Activated naive CD4-positive, alpha-beta T cell treated with anti-CD3 and anti-CD28 coated beads, Interleukin-2, amount 50 U/mL, for 72 hours (primary cell): ENCODE results near the gene CPSF2. TPM values are rescaled to one million over a fixed set of nuclear protein-coding genes. Genes with fewer than 3 reads are reported as not detected.
"Not testable (repeated sequence)": the region's sequence is repeated elsewhere in the genome, so short reads cannot be mapped to it uniquely, and the experiment has no call there.

Experiments used
- ATAC-seq, 2 donors: fragments of 150-1000 bp; cut with Tn5 transposase; 2 replicates each; pipeline ENCODE4 v1.10.0; 2021; ENCODE audit warnings: mild to moderate bottlenecking in 2 of 2, moderate library complexity in 2 of 2
- DNase-seq, 2 donors: peaks; one replicate each; pipeline ENCODE4 v3.0.0; 2021 to 2022; ENCODE audit warnings: low spot score in 2 of 2
- H3K27ac Mint-ChIP-seq, 2 donors: one replicate each; pipeline ENCODE4 v1.8.0; 2022; ENCODE audit warnings: mild to moderate bottlenecking in 2 of 2, mixed read lengths in 2 of 2
- H3K36me3 Mint-ChIP-seq, 2 donors: one replicate each; pipeline ENCODE4 v1.8.0; 2022; ENCODE audit warnings: mixed read lengths in 2 of 2
- H3K9me3 Mint-ChIP-seq, 2 donors: one replicate each; pipeline ENCODE4 v1.8.0; 2022; ENCODE audit warnings: mixed read lengths in 2 of 2
- total RNA-seq, 2 donors: library from RNA; stranded (reverse); gene quantifications; one replicate each; pipeline ENCODE4 v1.2.3, GENCODE V29; 2022

The CPSF2 gene
- total RNA-seq, 2 donors from 2014 or later: 68.0 to 78.4 TPM

DNA sequence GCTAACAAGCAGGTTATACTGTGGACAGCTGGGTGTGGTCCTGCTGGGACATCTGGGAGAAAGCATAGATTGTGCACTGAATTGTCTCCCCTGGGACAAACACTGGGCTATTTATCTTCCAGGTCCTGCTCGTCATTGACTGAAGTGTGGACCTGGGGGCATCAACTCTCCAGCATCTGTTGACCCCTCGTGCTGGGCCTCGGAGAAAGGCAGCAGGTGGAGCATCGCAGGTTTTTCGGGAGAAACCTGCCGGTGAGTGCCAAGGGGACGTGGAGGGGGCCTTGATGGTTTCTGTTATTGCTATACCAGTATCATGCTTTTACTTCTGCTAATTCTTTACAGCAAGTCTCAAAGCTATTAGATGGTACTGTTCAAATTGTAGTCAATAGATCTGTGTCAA lies 81.3 kb downstream of the CPSF2 start:
- no peak for ATAC-seq
- Mint-ChIP-seq H3K36me3 (no peaks in the 10 kb centered on the region), H3K9me3 (no peaks in the 10 kb centered on the region), H3K27ac (no peak overlapping the region)
- no peak for DNase-seq

DNA sequence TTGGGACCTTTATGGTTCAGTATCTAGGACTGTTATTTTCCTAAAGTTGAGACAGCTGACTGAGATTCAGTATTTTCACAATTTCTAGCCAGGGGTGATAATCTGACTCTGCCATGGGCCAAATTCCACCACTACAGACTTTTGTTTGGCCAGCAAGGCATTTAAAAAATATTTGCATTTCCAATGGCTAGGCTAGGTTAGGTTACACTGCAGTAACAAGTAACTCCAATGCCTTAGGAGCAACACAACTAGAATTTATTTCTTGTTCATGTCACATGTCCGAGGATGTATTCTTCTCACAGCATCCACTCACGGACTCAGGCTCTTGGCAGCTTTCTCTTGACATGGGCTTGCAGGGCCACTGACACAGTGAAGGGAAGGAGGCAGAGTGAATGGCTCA lies 83.0 kb downstream of the CPSF2 start:
- H3K36me3 Mint-ChIP-seq: no peaks in the 10 kb centered on the region
- ATAC-seq (no peak), DNase-seq (no peak)
- no peak overlapping the region for H3K27ac Mint-ChIP-seq
- H3K9me3 Mint-ChIP-seq: no peaks in the 10 kb centered on the region

- Mint-ChIP-seq H3K36me3 (peaks cover 13 to 15% of the 10 kb centered on the region in 2 donors), H3K27ac (no peak overlapping the region), H3K9me3 (peaks cover 10 to 11% of the 10 kb centered on the region in 2 donors)
- ATAC-seq (no peak), DNase-seq (no peak)
Measured at GRCh38 chr14:92207012-92207927, 85.5 kb downstream of the CPSF2 start.

DNA sequence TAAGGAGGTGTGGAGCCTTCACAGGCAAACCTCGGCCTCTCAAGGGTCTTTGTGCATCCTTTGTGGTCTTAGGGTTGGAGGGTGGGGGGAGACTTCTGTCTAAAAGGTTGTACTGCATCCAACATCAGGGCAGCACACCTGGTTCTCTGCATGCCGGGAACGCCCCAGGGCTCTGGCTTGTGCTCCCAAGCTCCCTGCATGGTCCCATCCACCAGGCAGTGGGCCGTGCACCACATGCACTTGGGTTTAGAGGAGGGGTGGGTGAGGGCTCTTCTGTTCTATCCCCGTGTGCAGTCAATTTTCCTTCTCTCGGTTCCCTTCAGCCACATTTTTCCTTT lies 86.1 kb downstream of the CPSF2 start:
- H3K36me3 Mint-ChIP-seq: peaks cover 13 to 21% of the 10 kb centered on the region in 2 donors
- ATAC-seq: no peak
- peaks cover 13 to 16% of the 10 kb centered on the region in 2 donors for H3K9me3 Mint-ChIP-seq
- H3K27ac Mint-ChIP-seq: no peak overlapping the region
- DNase-seq: no peak

DNA sequence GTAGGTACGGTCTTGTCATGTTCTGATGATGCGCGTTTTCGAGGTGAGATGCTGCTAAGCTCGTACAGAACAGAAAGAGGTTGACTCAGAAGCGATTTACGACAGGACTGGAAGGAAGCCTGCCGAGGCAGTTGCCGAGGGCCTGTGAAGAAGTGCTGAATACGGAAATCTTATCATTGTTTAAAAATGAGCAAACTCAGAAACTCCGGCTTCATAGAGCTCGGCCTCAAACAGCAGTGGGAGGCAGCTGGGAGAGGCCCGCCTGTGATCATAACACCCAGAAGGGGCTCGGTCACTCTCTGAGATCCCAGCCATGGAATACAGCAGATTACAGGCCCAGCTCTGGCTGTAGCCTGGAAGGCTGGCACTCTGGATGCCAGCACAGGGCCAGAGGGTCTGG lies 87.4 kb downstream of the CPSF2 start:
- no peak for ATAC-seq
- peaks cover 20 to 23% of the 10 kb centered on the region in 2 donors for H3K9me3 Mint-ChIP-seq

DNA sequence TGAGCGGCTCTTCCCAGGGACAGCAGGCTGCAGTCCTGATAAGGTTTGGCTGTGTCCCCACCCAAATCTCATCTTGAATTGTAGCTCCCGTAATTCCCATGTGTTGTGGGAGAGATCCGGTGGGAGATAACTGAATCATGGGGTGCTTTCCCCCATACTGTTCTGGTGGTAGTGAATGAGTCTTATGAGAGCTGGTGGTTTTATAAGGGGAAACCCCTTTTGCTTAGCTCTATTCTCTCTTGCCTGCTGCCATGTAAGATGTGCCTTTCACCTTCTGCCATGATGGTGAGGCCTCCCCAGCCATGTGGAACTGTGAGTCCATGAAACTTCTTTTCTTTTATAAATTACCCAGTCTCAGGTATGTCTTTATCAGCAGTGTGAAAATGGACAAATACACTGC lies 91.4 kb downstream of the CPSF2 start:
- Mint-ChIP-seq H3K36me3 (peaks cover 17 to 37% of the 10 kb centered on the region in 2 donors), H3K9me3 (peaks cover 24 to 28% of the 10 kb centered on the region in 2 donors)
- not testable (repeated sequence) for DNase-seq, H3K27ac Mint-ChIP-seq
- peak in 1 of 2 donors; percentile 91 for ATAC-seq

More for the DNA sequence above, 87.4 kb downstream of the CPSF2 start:
- no peak overlapping the region for H3K27ac Mint-ChIP-seq
- peaks cover 17 to 32% of the 10 kb centered on the region in 2 donors for H3K36me3 Mint-ChIP-seq
- DNase-seq: no peak

DNA sequence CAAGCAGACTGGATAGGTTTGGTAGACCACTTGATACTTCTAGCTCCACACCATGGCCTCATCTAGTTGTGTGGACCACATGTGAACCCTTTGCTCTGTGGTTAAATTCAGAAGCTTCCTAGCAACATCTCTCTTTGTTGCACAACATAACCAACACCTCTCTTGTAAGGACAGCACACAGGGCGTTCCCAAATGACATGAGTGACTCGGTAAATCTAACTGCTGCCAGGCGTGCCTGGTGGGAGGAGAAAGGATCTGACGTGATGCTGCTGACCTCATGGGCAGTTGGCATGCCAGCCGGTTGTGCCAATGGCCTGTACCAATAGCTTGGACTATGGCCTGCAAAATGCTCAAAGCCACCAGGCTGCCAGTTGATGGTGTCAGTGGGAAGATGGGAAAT lies 93.8 kb downstream of the CPSF2 start:
- Mint-ChIP-seq H3K9me3 (peaks cover 24 to 28% of the 10 kb centered on the region in 2 donors), H3K27ac (peak overlapping the region in 1 of 2 donors; percentile 2), H3K36me3 (peaks cover 17 to 37% of the 10 kb centered on the region in 2 donors)
- DNase-seq (no peak), ATAC-seq (no peak)

DNA sequence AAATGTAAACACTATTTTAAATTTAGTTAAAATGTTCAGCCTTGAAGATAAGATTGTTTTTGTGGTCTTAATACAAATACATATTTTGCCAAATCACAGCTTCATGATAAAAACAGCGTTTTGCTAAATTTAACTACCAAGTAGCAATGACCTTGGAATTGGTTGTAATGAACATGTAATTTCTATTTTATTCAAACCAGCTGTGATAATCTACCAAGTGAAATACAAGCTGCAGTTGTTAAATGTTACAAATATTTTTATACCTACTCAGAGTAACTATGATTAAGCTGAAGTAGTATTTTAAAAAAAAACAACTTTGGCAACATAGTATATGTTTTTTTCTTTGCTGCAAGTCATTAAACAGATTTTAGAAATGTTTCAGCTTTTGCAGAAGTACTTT lies 96.2 kb downstream of the CPSF2 start:
- Mint-ChIP-seq H3K36me3 (peaks cover 4 to 15% of the 10 kb centered on the region in 2 donors), H3K27ac (no peak overlapping the region), H3K9me3 (peaks cover 10 to 11% of the 10 kb centered on the region in 2 donors)
- DNase-seq: no peak
- no peak for ATAC-seq

Other genes starting within 250 kb of the CPSF2 start
- gene FBLN5, start 174.3 kb upstream of the CPSF2 start, total RNA-seq: 1 to 10 TPM in 1 of 2 donors, under 1 TPM in 1; 0.41 to 2.7 TPM
- 10 to 100 TPM; 27.3 to 32.3 TPM for gene TRIP11, start 81.9 kb upstream of the CPSF2 start, total RNA-seq
- 10 to 100 TPM; 35.5 to 45.3 TPM for gene ATXN3, start 15.4 kb upstream of the CPSF2 start, total RNA-seq
- gene NDUFB1, start 263 bp upstream of the CPSF2 start, total RNA-seq: 100 to 1,000 TPM in 1 of 2 donors, 10 to 100 TPM in 1; 82.1 to 111 TPM
- not detected for gene SLC24A4, start 201.2 kb downstream of the CPSF2 start, total RNA-seq